Measurements from ENCODE around the gene PKP2.

GRCh38 chr12:32843528-32844095 lies 53.0 kb downstream of the PKP2 start:
- TF ChIP-seq CTCF (IDR thresholded peaks at IDR 0.05; ENCODE audit: low read depth, low read length, missing input control), result no peak
- TF ChIP-seq, protein P1, sequence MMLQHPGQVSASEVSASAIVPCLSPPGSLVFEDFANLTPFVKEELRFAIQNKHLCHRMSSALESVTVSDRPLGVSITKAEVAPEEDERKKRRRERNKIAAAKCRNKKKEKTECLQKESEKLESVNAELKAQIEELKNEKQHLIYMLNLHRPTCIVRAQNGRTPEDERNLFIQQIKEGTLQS (IDR thresholded peaks at IDR 0.05), result no peak
- TF ChIP-seq EGR1 (IDR thresholded peaks at IDR 0.05; ENCODE audit: low read depth in 2 of 2), result no peak
- TF ChIP-seq SP1 (IDR thresholded peaks at IDR 0.05), result no peak

All from liver (tissue), 3 donors.